ENCODE data around the gene RAP1GDS1. TPM values are rescaled to one million over a fixed set of nuclear protein-coding genes. Genes with fewer than 3 reads are reported as not detected.
A peak's percentile ranks its signal among the peaks of the same experiment; 100 is the strongest.

RAP1GDS1 gene
- total RNA-seq, 6 experiments from 2014 or later: 66.8 to 78.7 (median 73.0) TPM

DNA sequence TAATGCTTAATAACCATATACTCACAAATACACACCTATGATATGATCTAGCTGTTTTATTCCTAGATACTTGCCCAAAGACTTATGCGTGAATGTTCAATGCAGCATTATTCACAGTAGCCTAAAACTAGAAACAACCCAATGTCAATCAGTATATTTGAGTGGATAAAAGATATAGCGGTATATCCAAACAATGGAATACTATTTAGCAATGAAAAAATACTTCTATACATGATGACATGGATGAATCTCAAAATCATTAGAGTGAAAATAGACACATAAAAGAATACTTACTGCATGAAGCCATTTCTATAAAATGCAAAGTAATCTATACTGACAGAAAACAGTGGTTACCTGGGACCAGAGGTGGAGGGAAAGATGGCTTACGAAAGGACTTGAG is 108.1 kb downstream of the RAP1GDS1 start:
- no peak overlapping the region for H3K4me3 Mint-ChIP-seq
- TF ChIP-seq, protein P1, sequence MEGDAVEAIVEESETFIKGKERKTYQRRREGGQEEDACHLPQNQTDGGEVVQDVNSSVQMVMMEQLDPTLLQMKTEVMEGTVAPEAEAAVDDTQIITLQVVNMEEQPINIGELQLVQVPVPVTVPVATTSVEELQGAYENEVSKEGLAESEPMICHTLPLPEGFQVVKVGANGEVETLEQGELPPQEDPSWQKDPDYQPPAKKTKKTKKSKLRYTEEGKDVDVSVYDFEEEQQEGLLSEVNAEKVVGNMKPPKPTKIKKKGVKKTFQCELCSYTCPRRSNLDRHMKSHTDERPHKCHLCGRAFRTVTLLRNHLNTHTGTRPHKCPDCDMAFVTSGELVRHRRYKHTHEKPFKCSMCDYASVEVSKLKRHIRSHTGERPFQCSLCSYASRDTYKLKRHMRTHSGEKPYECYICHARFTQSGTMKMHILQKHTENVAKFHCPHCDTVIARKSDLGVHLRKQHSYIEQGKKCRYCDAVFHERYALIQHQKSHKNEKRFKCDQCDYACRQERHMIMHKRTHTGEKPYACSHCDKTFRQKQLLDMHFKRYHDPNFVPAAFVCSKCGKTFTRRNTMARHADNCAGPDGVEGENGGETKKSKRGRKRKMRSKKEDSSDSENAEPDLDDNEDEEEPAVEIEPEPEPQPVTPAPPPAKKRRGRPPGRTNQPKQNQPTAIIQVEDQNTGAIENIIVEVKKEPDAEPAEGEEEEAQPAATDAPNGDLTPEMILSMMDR (IDR thresholded peaks at IDR 0.05): no peak
- no peaks in the 10 kb centered on the region for H3K27me3 Mint-ChIP-seq (ENCODE audit: insufficient read depth)
- H3K4me1 Mint-ChIP-seq (ENCODE audit: low read depth): no peaks in the 10 kb centered on the region
- peaks cover 22% of the 10 kb centered on the region for H3K9me3 Mint-ChIP-seq
- no peak for DNase-seq
- peaks cover 52% of the 10 kb centered on the region for H3K36me3 Mint-ChIP-seq (ENCODE audit: low read depth)
- peak overlapping the region; percentile 30; the same call in 1 of the 2 replicates for H3K27ac Mint-ChIP-seq

DNA sequence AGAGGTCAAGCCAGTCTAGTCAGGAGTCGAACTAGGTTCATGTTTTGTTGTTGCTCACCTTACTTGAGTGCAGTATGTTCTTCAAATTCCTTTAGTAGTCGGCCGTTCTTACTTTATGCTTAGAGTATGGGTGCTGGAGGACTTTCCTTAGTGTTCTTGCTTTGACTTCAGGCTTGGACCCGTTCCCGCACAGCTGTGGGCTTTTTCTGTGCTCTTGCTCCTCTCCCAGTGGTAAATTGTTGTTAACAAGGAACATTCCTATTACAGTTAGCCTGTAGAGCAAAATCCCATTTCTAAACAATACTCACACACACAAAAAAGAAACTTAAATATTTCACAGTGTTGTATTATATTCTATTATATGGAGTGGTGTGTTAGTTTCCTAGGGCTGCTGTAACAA is 113.5 kb downstream of the RAP1GDS1 start:
- Mint-ChIP-seq H3K36me3 (ENCODE audit: low read depth) (peaks cover 14% of the 10 kb centered on the region), H3K27me3 (ENCODE audit: insufficient read depth) (no peaks in the 10 kb centered on the region), H3K9me3 (no peaks in the 10 kb centered on the region), H3K4me3 (no peak overlapping the region), H3K4me1 (ENCODE audit: low read depth) (peaks cover 35% of the 10 kb centered on the region), H3K27ac (no peak overlapping the region)
- TF ChIP-seq, protein P1 (IDR thresholded peaks at IDR 0.05): no peak
- no peak for DNase-seq

DNA sequence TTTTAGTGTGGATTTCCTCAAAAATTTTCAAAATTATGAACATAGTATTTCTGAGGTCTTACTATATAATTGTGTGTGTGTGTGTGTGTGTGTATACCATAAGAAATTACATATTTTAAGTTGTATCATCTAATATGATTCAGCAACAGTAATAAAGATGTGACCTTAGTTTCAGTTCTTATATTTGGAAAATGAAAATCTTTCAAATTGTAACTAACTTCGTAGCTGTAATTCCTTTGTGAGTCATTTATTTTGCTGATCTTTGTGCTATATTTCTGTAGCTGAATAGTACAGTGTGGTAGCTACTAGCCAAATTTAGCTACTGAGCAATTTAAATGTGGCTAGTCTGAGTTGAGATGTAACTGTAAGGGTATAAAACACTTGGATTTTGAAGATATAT is 116.4 kb downstream of the RAP1GDS1 start:
- Mint-ChIP-seq H3K4me3 (peak overlapping the region; percentile 73), H3K27me3 (ENCODE audit: insufficient read depth) (no peaks in the 10 kb centered on the region)
- TF ChIP-seq, protein P1 (IDR thresholded peaks at IDR 0.05): no peak

DNA sequence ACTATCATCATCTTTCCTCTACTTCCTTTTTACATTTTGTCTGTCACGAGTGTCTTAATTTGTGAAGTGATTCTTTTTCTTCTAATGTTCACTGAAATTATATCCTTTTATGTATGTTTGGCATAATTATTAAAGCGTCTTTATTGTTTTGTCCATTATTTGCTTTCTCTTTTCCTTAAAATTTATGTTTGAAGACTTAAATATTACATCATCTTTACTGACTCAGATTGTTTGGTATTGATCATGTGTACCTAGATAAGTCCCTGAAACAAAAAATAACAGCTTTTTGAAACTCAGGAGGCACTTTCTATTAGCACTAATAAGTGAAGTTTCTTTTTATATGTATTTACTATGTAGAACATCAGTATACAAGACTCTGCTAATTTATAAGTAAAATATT is 120.1 kb downstream of the RAP1GDS1 start:
- TF ChIP-seq, protein P1 (IDR thresholded peaks at IDR 0.05): no peak
- Mint-ChIP-seq H3K9me3 (no peaks in the 10 kb centered on the region), H3K4me3 (no peak overlapping the region), H3K27ac (no peak overlapping the region), H3K27me3 (ENCODE audit: insufficient read depth) (no peaks in the 10 kb centered on the region), H3K4me1 (ENCODE audit: low read depth) (peaks cover 31% of the 10 kb centered on the region), H3K36me3 (ENCODE audit: low read depth) (no peaks in the 10 kb centered on the region)
- no peak for DNase-seq

More for the DNA sequence above, 116.4 kb downstream of the RAP1GDS1 start:
- peaks cover 8% of the 10 kb centered on the region for H3K36me3 Mint-ChIP-seq (ENCODE audit: low read depth)
- H3K4me1 Mint-ChIP-seq (ENCODE audit: low read depth): peaks cover 39% of the 10 kb centered on the region
- H3K27ac Mint-ChIP-seq: peak overlapping the region; percentile 83
- peak; percentile 34 for DNase-seq
- no peaks in the 10 kb centered on the region for H3K9me3 Mint-ChIP-seq

DNA sequence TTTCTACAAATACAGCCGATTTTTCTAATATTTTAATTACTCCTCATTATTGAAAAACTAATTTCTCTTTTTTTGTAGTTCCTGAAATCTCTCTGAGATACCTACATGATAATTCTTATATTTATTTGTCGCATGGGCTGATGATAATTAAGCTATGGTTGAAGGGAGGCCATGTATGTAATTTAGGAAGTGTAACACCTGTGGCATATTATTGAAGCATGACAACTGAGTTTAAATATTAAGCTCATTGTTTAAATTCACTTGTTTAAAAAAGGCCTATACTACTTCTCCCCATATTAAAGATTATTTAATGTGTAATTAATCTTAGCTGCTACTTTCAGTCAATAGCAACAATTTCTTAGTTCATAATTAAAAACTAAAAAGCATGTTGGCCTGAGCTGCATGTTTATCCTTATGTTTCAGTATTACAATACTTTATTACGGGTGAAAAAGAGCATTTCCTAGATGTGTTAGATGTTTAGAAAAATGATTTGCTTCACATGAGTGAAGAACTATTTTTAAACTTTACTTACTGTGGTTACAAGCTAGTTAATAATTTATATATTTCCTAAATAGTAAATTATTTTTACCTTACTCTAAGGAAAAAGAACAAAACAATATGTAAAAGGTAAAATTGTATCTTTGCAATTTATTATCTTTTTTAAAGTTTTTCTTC is 122.4 kb downstream of the RAP1GDS1 start:
- Mint-ChIP-seq H3K4me1 (ENCODE audit: low read depth) (peaks cover 22% of the 10 kb centered on the region), H3K27me3 (ENCODE audit: insufficient read depth) (no peaks in the 10 kb centered on the region), H3K9me3 (no peaks in the 10 kb centered on the region), H3K36me3 (ENCODE audit: low read depth) (peaks cover 9% of the 10 kb centered on the region; the same call in 1 of the 2 replicates), H3K4me3 (no peak overlapping the region), H3K27ac (no peak overlapping the region)
- TF ChIP-seq, protein P1 (IDR thresholded peaks at IDR 0.05): no peak
- DNase-seq: no peak

All from HFFc6 (cell line).